PFSK-1 (cell line): ENCODE data around the gene SLC43A2.

Experiments used
- FOXP2 ChIP-seq: optimal IDR thresholded peaks from 2 replicates; pipeline ENCODE3; 2011; ENCODE audit warnings: borderline replicate concordance, control low read depth, inconsistent platforms; ENCODE audit not compliant: insufficient read depth; ENCODE audit errors: extremely low read length, extremely low read depth
- POLR2AphosphoS5 ChIP-seq: IDR thresholded peaks from 2 replicates; pipeline ENCODE4 v1.6.1; 2012; ENCODE audit warnings: low read depth, mild to moderate bottlenecking, control low read depth, low read length, moderate library complexity
- REST ChIP-seq, 2 experiments: IDR thresholded peaks; 2 replicates each; pipeline versions ENCODE4 v1.6.1 to v1.8.0; 2011 to 2012; ENCODE audit warnings: low read depth in 2 of 2, low read length in 2 of 2, control low read depth in 1 of 2, inconsistent platforms in 1 of 2, mild to moderate bottlenecking in 1 of 2, moderate library complexity in 1 of 2; ENCODE audit not compliant: insufficient read depth in 1 of 2
- SIN3A ChIP-seq: IDR thresholded peaks from 2 replicates; pipeline ENCODE4 v1.6.1; 2012; ENCODE audit warnings: mild to moderate bottlenecking, low read length, moderate library complexity, borderline replicate concordance; ENCODE audit not compliant: insufficient read depth
- TAF1 ChIP-seq: IDR thresholded peaks from 2 replicates; pipeline ENCODE4 v1.6.1; 2012; ENCODE audit warnings: low read length, control low read depth, borderline replicate concordance; ENCODE audit not compliant: insufficient read depth

The SLC43A2 gene

GRCh38 chr17:1563786-1564613 lies 64.6 kb downstream of the SLC43A2 start:
- TF ChIP-seq SIN3A (no peak), REST (IDR thresholded peaks at IDR 0.05; ENCODE audit: insufficient read depth in 1 of 2, low read depth in 2 of 2, low read length in 2 of 2) (no peak), FOXP2 (no peak), POLR2AphosphoS5 (no peak), TAF1 (no peak)

GRCh38 chr17:1562176-1562643 lies 66.4 kb downstream of the SLC43A2 start:
- no peak for TF ChIP-seq TAF1

- TF ChIP-seq TAF1: no peak
- no peak for TF ChIP-seq FOXP2
Observed at GRCh38 chr17:1561420-1562175, 67.0 kb downstream of the SLC43A2 start.

GRCh38 chr17:1560858-1561355 lies 67.7 kb downstream of the SLC43A2 start:
- TF ChIP-seq POLR2AphosphoS5: no peak
- no peak for TF ChIP-seq FOXP2
- no peak for TF ChIP-seq TAF1
- TF ChIP-seq REST (IDR thresholded peaks at IDR 0.05; ENCODE audit: insufficient read depth in 1 of 2, low read depth in 2 of 2, low read length in 2 of 2): no peak
- no peak for TF ChIP-seq SIN3A

GRCh38 chr17:1560101-1560857 lies 68.4 kb downstream of the SLC43A2 start:
- TF ChIP-seq REST (IDR thresholded peaks at IDR 0.05; ENCODE audit: insufficient read depth in 1 of 2, low read depth in 2 of 2, low read length in 2 of 2) (no peak), FOXP2 (no peak), POLR2AphosphoS5 (no peak), TAF1 (no peak), SIN3A (no peak)
